Measurements from ENCODE around the gene LIMS2.

The LIMS2 gene

DNA sequence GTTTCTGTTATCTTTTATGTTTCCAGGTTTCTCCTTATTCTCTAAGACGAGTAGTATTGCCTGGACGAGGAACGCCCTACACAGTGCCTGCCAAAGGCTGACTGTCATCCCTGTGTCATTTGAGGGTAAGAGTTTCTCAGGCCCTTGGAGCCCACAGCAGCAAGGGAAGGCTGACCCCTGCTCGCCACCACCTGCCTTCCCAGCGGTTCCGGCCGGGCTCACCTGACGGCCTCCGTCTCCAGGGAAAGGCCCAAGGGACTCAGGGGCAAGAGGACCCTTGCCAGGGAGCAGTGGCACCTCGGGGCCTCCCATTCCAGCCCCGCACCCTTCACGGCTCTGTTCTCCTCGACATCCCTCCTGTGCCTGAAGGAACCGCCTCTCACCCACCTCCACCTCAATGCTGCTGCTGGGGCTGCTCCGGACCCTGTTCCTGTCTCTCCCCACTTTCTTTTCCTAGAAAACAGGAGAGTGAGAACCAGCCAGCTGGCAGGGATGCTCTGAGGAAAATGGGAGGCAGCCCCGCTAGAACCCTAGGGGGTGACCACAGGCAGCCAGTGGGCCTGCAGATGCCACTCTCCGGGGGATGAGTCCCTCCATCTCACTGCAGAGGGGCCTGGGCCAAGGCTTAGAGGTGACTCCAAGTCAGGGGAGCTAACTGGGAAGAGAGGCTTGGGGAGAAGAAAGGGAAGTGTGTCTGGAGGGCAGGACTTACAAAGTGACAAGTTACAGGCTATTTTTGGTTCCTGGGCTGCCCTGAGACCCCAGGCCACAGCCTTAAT is 1.9 kb downstream of the LIMS2 start:
- DNase-seq = no peak

GRCh38 chr2:127672341-127673224 is 2.7 kb downstream of the LIMS2 start:
- no peak for DNase-seq

DNA sequence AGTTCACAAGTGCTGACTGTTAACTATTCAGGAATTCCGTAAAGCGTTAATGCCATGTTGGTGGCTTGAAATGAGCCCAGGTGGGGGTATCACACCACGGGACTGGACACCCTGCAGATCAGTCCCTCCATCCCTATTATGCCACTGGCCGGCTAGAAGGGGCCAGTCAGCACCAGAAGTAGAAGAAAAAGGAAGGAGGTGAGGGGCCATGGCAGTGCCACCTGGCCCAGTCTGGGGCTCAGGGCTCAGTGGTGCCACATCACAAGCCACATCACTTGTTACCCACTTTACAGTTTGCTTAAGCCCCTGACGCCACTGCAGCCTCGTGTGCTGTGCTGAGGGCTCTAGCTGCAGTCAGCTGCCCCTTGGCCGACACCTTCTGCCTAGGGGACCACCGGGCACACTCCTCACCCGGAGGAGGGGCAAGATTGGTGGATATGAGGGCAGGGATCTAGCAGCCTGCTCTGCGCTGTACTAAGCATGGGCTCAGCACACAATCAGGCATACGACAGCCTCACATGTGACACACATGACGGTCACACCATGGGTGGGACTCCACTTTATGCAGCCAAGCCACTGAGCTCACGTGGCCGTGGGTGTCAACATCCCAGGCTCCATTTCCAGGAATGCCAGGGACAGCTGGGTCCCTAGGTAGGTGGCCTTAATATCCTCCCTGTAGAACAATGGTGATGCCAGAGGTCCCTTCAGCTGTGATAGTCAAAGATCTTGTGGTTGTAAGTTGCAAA is 3.6 kb downstream of the LIMS2 start:
- DNase-seq = no peak

- DNase-seq = no peak
These were observed 4.4 kb downstream of the LIMS2 start for GRCh38 chr2:127670957-127671290.

- DNase-seq = no peak
These were observed 5.0 kb downstream of the LIMS2 start for GRCh38 chr2:127670055-127670956.

GRCh38 chr2:127669056-127669455 is 6.3 kb downstream of the LIMS2 start:
- DNase-seq = no peak

- no peak for DNase-seq
These were observed 9.9 kb downstream of the LIMS2 start for GRCh38 chr2:127665267-127665893.

DNA sequence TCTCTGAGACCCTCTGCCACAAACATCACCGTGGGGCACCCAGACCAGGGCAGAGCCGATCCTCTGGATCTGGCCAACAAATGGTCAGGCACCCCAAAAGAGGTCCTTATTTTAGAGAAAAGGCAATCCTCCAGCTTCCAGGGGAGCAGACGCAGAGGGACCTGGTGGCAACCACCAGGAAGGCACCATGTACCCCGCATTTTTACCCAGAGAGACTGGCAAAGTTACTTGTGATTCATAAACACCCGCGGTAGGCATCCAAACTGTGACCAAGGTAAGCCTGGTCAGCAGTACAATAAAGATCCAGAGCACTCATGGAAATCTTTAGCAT is 10.5 kb downstream of the LIMS2 start:
- no peak for DNase-seq

DNA sequence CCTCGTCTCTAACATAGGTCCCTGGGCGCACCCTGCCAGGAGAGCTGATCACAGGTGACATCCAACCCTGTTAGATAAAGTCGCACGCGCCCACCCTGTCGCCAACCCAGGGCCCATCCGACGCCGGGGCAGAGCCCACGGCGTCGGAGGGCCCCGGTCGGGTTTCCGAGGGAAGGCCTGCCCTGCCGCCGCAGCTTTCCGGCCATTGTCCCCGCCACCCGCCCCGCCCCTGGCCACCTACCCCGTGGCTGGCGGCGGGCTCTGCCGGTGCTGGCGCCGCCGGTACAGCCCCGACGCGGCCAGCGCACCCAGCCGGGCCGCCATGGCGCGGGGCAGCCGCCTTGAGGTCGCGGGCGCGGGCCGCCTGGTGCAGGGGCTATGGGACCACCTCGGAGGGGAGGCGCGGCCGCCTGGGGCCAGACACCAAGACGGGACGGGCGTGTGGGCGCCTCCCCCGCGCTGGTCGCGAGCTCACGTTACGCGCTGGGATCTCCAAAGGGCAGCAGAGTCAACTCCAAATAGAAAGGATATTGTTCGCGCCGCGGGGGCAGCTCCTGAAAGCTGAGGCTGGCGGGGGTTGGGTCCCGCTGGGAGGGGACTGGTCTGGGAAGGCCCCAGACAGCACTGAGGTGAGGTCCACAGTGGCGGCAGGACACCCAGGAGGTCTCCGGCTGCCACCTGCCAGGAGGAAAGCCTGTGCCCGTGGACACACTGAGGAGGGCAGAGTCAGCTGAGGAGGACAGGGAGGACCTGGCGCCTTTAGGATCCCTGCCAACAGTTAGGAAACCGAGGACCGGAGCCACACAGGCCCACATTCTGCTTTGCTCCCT is 11.1 kb downstream of the LIMS2 start:
- no peak for DNase-seq

DNA sequence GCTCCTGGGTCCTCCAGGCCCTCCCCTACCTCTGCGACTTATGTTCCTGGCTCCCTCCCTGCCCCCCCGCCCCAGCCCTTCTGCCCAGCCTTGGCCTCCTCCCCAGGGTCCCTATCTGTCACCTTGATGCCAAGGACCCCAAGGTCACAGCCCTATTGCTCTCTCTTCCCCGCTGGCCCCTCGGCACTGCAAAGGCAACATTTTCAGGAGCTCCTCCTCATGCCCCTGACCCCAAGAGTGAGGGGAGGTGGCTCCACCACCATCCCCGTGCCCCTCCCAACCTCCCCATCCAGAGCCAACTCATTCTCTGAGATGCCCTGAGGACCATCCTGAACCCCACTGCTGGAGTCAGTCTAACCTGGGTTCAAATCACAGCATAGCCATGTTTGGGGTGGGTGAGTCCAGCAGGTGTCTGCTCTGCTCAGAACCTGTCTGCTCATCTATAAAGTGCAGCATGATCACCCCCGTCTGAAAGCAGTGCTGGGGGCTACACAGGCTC is 11.7 kb downstream of the LIMS2 start:
- DNase-seq = no peak

GRCh38 chr2:127662937-127663565 is 12.3 kb downstream of the LIMS2 start:
- DNase-seq = no peak

GRCh38 chr2:127661949-127662510 is 13.3 kb downstream of the LIMS2 start:
- no peak for DNase-seq

GRCh38 chr2:127661072-127661649 is 14.2 kb downstream of the LIMS2 start:
- DNase-seq = no peak

- DNase-seq = no peak
These were observed 15.1 kb downstream of the LIMS2 start for GRCh38 chr2:127660291-127660578.

- no peak for DNase-seq
These were observed 15.7 kb downstream of the LIMS2 start for GRCh38 chr2:127659408-127660290.

- no peak for DNase-seq
These were observed 16.5 kb downstream of the LIMS2 start for GRCh38 chr2:127658641-127659407.

DNA sequence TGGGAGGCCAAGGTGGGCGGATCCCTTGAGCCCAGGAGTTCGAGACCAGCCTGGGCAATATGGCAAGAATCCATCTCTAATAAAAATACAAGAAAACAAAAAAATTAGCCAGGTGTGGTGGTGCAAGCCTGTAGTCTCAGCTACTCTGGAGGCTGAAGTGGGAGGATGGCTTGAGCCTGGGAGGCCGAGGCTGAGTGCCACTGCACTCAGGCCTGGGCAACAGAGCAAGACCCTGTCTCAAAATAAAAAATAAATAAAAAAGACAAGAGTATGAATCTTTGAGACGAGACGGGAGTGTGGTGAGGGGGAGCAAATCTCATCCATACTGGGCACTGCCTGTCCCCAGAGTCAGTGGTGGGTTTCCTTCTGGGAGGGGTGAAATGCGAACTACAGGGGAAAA is 17.2 kb downstream of the LIMS2 start:
- DNase-seq = no peak

DNA sequence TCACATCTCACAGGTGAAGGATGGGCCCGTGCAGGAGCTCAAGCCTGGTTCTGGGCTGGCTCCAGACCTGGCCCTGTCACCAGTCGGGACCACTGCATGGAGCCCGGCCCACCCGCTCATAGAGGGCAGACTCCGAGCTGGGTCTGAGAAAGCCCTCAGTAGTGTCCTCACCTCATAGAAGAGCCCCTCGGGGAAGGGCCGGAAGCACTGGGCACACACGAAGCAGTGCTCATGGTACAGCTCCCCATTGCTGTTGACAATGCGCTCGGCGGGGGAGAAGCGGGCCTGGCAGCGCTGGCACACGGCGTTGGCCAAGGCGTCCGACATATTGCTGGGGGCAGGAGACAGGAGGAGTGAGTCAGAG is 18.1 kb downstream of the LIMS2 start:
- DNase-seq = no peak
